Nephron progenitor cell (in vitro differentiated cells): ENCODE data around the gene ETHE1.

Experiments used
- DNase-seq: peaks from one replicate; pipeline ENCODE4 v3.0.0; 2021
- H3K27ac Mint-ChIP-seq: 2 replicates; pipeline ENCODE4 v1.8.0; 2021; ENCODE audit warnings: mild to moderate bottlenecking, moderate library complexity, mixed read lengths
- H3K27me3 Mint-ChIP-seq: 2 replicates; pipeline ENCODE4 v1.8.0; 2021; ENCODE audit warnings: mild to moderate bottlenecking, low read depth, mixed read lengths; ENCODE audit not compliant: poor library complexity
- H3K36me3 Mint-ChIP-seq: 2 replicates; pipeline ENCODE4 v1.8.0; 2021; ENCODE audit warnings: low read depth, mixed read lengths
- H3K4me1 Mint-ChIP-seq: 2 replicates; pipeline ENCODE4 v1.8.0; 2021; ENCODE audit warnings: mixed read lengths
- H3K4me3 Mint-ChIP-seq: 2 replicates; pipeline ENCODE4 v1.8.0; 2021; ENCODE audit warnings: mild to moderate bottlenecking, moderate library complexity, mixed read lengths
- H3K9me3 Mint-ChIP-seq: 2 replicates; pipeline ENCODE4 v1.8.0; 2021; ENCODE audit warnings: mild to moderate bottlenecking, moderate library complexity, mixed read lengths
- CTCF ChIP-seq: fragments of 200-600 bp; sonication (generic); IDR thresholded peaks from 2 replicates; pipeline ENCODE4 v1.5.0; 2021; ENCODE audit warnings: antibody characterized with exemption

The ETHE1 gene

GRCh38 chr19:43470288-43470687 is 56.7 kb downstream of the ETHE1 start:
- peaks cover 39% of the 10 kb centered on the region for H3K27me3 Mint-ChIP-seq
- no peaks in the 10 kb centered on the region for H3K9me3 Mint-ChIP-seq
- no peak overlapping the region for H3K4me3 Mint-ChIP-seq
- no peak for DNase-seq
- peaks cover under 1% of the 10 kb centered on the region for H3K36me3 Mint-ChIP-seq
- H3K27ac Mint-ChIP-seq = no peak overlapping the region
- TF ChIP-seq CTCF = no peak
- H3K4me1 Mint-ChIP-seq = peaks cover 22% of the 10 kb centered on the region

GRCh38 chr19:43469160-43469480 is 57.9 kb downstream of the ETHE1 start:
- Mint-ChIP-seq H3K4me1 (peaks cover 19% of the 10 kb centered on the region), H3K27ac (no peak overlapping the region), H3K36me3 (no peaks in the 10 kb centered on the region), H3K4me3 (no peak overlapping the region), H3K27me3 (peaks cover 50% of the 10 kb centered on the region), H3K9me3 (no peaks in the 10 kb centered on the region)
- no peak for DNase-seq
- TF ChIP-seq CTCF = no peak

GRCh38 chr19:43468354-43469159 is 58.4 kb downstream of the ETHE1 start:
- Mint-ChIP-seq H3K4me3 (no peak overlapping the region), H3K27me3 (peaks cover 54% of the 10 kb centered on the region), H3K27ac (no peak overlapping the region), H3K9me3 (no peaks in the 10 kb centered on the region), H3K36me3 (no peaks in the 10 kb centered on the region), H3K4me1 (peaks cover 18% of the 10 kb centered on the region)
- no peak for TF ChIP-seq CTCF
- DNase-seq = no peak

GRCh38 chr19:43467730-43468129 is 59.3 kb downstream of the ETHE1 start:
- no peak for DNase-seq
- no peak for TF ChIP-seq CTCF
- Mint-ChIP-seq H3K27ac (no peak overlapping the region), H3K4me1 (peaks cover 16% of the 10 kb centered on the region), H3K36me3 (no peaks in the 10 kb centered on the region), H3K4me3 (no peak overlapping the region), H3K9me3 (no peaks in the 10 kb centered on the region), H3K27me3 (peaks cover 54% of the 10 kb centered on the region)

GRCh38 chr19:43467276-43467675 is 59.7 kb downstream of the ETHE1 start:
- no peak for DNase-seq
- no peak overlapping the region for H3K4me3 Mint-ChIP-seq
- peaks cover 16% of the 10 kb centered on the region for H3K4me1 Mint-ChIP-seq
- no peak for TF ChIP-seq CTCF
- no peak overlapping the region for H3K27ac Mint-ChIP-seq
- H3K9me3 Mint-ChIP-seq = no peaks in the 10 kb centered on the region
- peaks cover 59% of the 10 kb centered on the region for H3K27me3 Mint-ChIP-seq
- H3K36me3 Mint-ChIP-seq = no peaks in the 10 kb centered on the region

- H3K4me3 Mint-ChIP-seq = no peak overlapping the region
- no peaks in the 10 kb centered on the region for H3K9me3 Mint-ChIP-seq
- H3K27ac Mint-ChIP-seq = no peak overlapping the region
- H3K27me3 Mint-ChIP-seq = peaks cover 59% of the 10 kb centered on the region
- no peaks in the 10 kb centered on the region for H3K36me3 Mint-ChIP-seq
- DNase-seq = no peak
- no peak for TF ChIP-seq CTCF
- H3K4me1 Mint-ChIP-seq = peaks cover 16% of the 10 kb centered on the region
Observed at GRCh38 chr19:43466793-43467192, 60.2 kb downstream of the ETHE1 start.
